GM12878 (cell line): ENCODE data around the gene RNLS. TPM values are rescaled to one million over a fixed set of nuclear protein-coding genes. Genes with fewer than 3 reads are reported as not detected.

Source experiments
- ATAC-seq: fragments of 200-7000 bp; cut with Tn5 transposase; 3 replicates; pipeline ENCODE4 v1.9.1; 2020; ENCODE audit warnings: mild to moderate bottlenecking, moderate library complexity
- BruUV-seq: library from RNA; stranded (reverse); fragments of 400-500 nt; replicated peaks from 2 replicates; lab custom pipeline; 2021; lab: Mats Ljungman, UMichigan
- CTCF ChIA-PET: fragments of 300-600 bp; sonication (Branson Sonifier 250); formaldehyde crosslinking; extraction: SDS; loops from one replicate; lab custom pipeline; 2021; ENCODE audit warnings: inconsistent platforms; lab: Yijun Ruan, JAX
- POLR2A ChIA-PET: fragments of 350-600 bp; formaldehyde crosslinking; extraction: SDS; loops from one replicate; lab custom pipeline; 2021; ENCODE audit warnings: inconsistent platforms; lab: Charles Lee
- RAD21 ChIA-PET: fragments of 300-600 bp; sonication (Branson Sonifier 250); formaldehyde crosslinking; loops from one replicate; lab custom pipeline; 2023; ENCODE audit warnings: antibody characterized with exemption; ENCODE audit not compliant: unreplicated experiment; lab: Charles Lee
- SMC1A ChIA-PET: fragments of 300-600 bp; sonication (Branson Sonifier 250); formaldehyde crosslinking; loops from one replicate; lab custom pipeline; 2023; ENCODE audit not compliant: unreplicated experiment, uncharacterized antibody; lab: Charles Lee
- DNase-seq: peaks from one replicate; pipeline ENCODE4 v3.0.0-alpha.2; 2011; ENCODE audit warnings: low read depth, low spot score
- FAIRE-seq: peaks from 3 replicates; lab custom pipeline; 2011; peaks lifted over from hg19 to GRCh38; lab: Jason Lieb, UNC
- H2AFZ ChIP-seq: 2 replicates; pipeline ENCODE4 v1.6.0; 2011; ENCODE audit warnings: low read depth, low read length, control low read depth; ENCODE audit not compliant: control insufficient read depth
- H3K27ac ChIP-seq: 2 replicates; pipeline ENCODE4 v1.5.1; 2011; ENCODE audit warnings: control low read depth; ENCODE audit not compliant: control insufficient read depth, insufficient read depth
- H3K27me3 ChIP-seq, 2 experiments: replicated peaks in 1 of 2; 2 replicates each; pipeline versions ENCODE4 v1.6.0 to v1.6.1; 2011; ENCODE audit warnings: low read length in 1 of 2; ENCODE audit not compliant: control insufficient read depth in 2 of 2, insufficient read depth in 2 of 2
- H3K36me3 ChIP-seq, 2 experiments: 2 replicates each; pipeline ENCODE4 v1.5.1; 2011; ENCODE audit warnings: low read length in 1 of 2; ENCODE audit not compliant: control insufficient read depth in 2 of 2, insufficient read depth in 2 of 2
- H3K4me1 ChIP-seq: 2 replicates; pipeline ENCODE4 v1.6.1; 2011; ENCODE audit warnings: mild to moderate bottlenecking, low read length, moderate library complexity, mixed read lengths; ENCODE audit not compliant: control insufficient read depth, insufficient read depth
- H3K4me2 ChIP-seq: 2 replicates; pipeline ENCODE4 v1.6.0; 2011; ENCODE audit warnings: control low read depth; ENCODE audit not compliant: control insufficient read depth, insufficient read depth
- H3K4me3 ChIP-seq: fragments of 200-600 bp; sonication (generic); 2 replicates; pipeline ENCODE4 v1.5.1; 2016
- H3K79me2 ChIP-seq: 2 replicates; pipeline ENCODE4 v1.6.0; 2011; ENCODE audit warnings: low read length; ENCODE audit not compliant: control insufficient read depth, insufficient read depth
- H3K9ac ChIP-seq: 2 replicates; pipeline ENCODE4 v1.8.0; 2011; ENCODE audit warnings: low read length, control low read depth, mixed read lengths; ENCODE audit not compliant: control insufficient read depth, insufficient read depth
- H3K9me3 ChIP-seq: replicated peaks from 3 replicates; pipeline ENCODE4 v1.5.1; 2011; ENCODE audit warnings: mild to moderate bottlenecking, low read length; ENCODE audit not compliant: control insufficient read depth, insufficient read depth
- H4K20me1 ChIP-seq: 2 replicates; pipeline ENCODE4 v1.6.0; 2011; ENCODE audit not compliant: control insufficient read depth, insufficient read depth
- ATF3 ChIP-seq: IDR thresholded peaks from 2 replicates; pipeline ENCODE4 v1.6.1; 2011; ENCODE audit warnings: low read depth, mild to moderate bottlenecking, low read length, moderate library complexity, borderline replicate concordance; ENCODE audit errors: extremely low read depth
- BCL3 ChIP-seq: IDR thresholded peaks from 2 replicates; pipeline ENCODE4 v1.6.1; 2011; ENCODE audit warnings: borderline replicate concordance, low read depth, mild to moderate bottlenecking, moderate library complexity, low read length; ENCODE audit not compliant: insufficient read depth, poor library complexity, severe bottlenecking
- CHD4 ChIP-seq: fragments of 200-600 bp; sonication (generic); IDR thresholded peaks from 2 replicates; pipeline ENCODE4 v1.6.1; 2016; ENCODE audit warnings: mild to moderate bottlenecking
- CREB1 ChIP-seq: IDR thresholded peaks from 2 replicates; pipeline ENCODE4 v1.6.1; 2012; ENCODE audit warnings: low read depth, mild to moderate bottlenecking, inconsistent platforms
- CREM ChIP-seq: IDR thresholded peaks from 2 replicates; pipeline ENCODE4 v1.6.1; 2014; ENCODE audit warnings: antibody characterized with exemption, low read depth
- FOXM1 ChIP-seq: IDR thresholded peaks from 2 replicates; pipeline ENCODE4 v1.6.1; 2012; ENCODE audit warnings: low read depth, mild to moderate bottlenecking, inconsistent platforms, low read length, moderate library complexity
- HCFC1 ChIP-seq: fragments of 150-350 bp; IDR thresholded peaks from 2 replicates; pipeline ENCODE4 v1.6.1; 2014; ENCODE audit warnings: low read length
- IKZF1 ChIP-seq: fragments of 450-650 bp; conservative IDR thresholded peaks from 2 replicates; pipeline ENCODE4 v1.6.1; 2017; ENCODE audit warnings: antibody characterized with exemption, mild to moderate bottlenecking
- KDM1A ChIP-seq: fragments of 200-600 bp; sonication (generic); IDR thresholded peaks from 2 replicates; pipeline ENCODE4 v1.6.1; 2016; ENCODE audit warnings: borderline replicate concordance
- MEF2B ChIP-seq: fragments of 450-650 bp; IDR thresholded peaks from 2 replicates; pipeline ENCODE4 v1.6.1; 2018; ENCODE audit warnings: mild to moderate bottlenecking, moderate library complexity; ENCODE audit not compliant: partially characterized antibody, poor library complexity, severe bottlenecking
- MLLT1 ChIP-seq: fragments of 450-650 bp; IDR thresholded peaks from 2 replicates; pipeline ENCODE4 v1.6.1; 2016; ENCODE audit warnings: mild to moderate bottlenecking
- MXI1 ChIP-seq: fragments of 150-350 bp; IDR thresholded peaks from 2 replicates; pipeline ENCODE4 v1.6.1; 2011; ENCODE audit warnings: low read depth, mild to moderate bottlenecking, inconsistent platforms, low read length, improper control_type of control experiment
- PAX8 ChIP-seq: fragments of 450-650 bp; IDR thresholded peaks from 2 replicates; pipeline ENCODE4 v1.6.1; 2017; ENCODE audit warnings: mild to moderate bottlenecking, moderate library complexity
- WRNIP1 ChIP-seq: IDR thresholded peaks from 2 replicates; pipeline ENCODE4 v1.6.1; 2011; ENCODE audit warnings: low read depth, low read length, improper control_type of control experiment, borderline replicate concordance
- ZNF24 ChIP-seq: fragments of 450-650 bp; IDR thresholded peaks from 2 replicates; pipeline ENCODE4 v1.6.1; 2017; ENCODE audit warnings: antibody characterized with exemption, mild to moderate bottlenecking
- WGBS: methylation state at CpG from one replicate; pipeline ENCODE4 v1.1.6; 2016; ENCODE audit warnings: low lambda C conversion rate; ENCODE audit not compliant: insufficient replicate concordance, insufficient coverage; ENCODE audit errors: missing lambda C conversion rate; 5-methylcytosine and 5-hydroxymethylcytosine counted together
- in situ Hi-C: fragments of 300-500 bp; cut with MboI; formaldehyde crosslinking; loops from 9 replicates; pipeline ENCODE4 v1.14.3; 2018; ENCODE audit warnings: mixed read lengths
- intact Hi-C: fragments of 100-400 bp; cut with micrococcal nuclease; formaldehyde crosslinking; loops from one replicate; pipeline ENCODE4 v1.14.2; 2022; ENCODE audit not compliant: unreplicated experiment
- polyA plus RNA-seq, 11 experiments: library from polyadenylated mRNA; depleted of rRNA in 4 of 11; unstranded in 6 of 11; stranded (reverse) in 5 of 11; fragments of >200 nt; fragmentation: Nextera tagmentation in 4 of 11; fragmentation: Illumina TruSeq in 1 of 11; extraction: Ambion mirVana in 4 of 11; extraction: Trizol in 1 of 11; gene quantifications; 1 replicate in 1 of 11; 2 replicates in 10 of 11; pipeline versions ENCODE4 v1.2.1 to v1.2.3, GENCODE V29; 2011 to 2016; ENCODE audit warnings: inconsistent platforms in 2 of 11, missing spikeins in 2 of 11, low read depth in 1 of 11
- total RNA-seq, 4 experiments: library from RNA; depleted of rRNA in 3 of 4; stranded (reverse); fragments of >200 nt in 3 of 4; fragmentation: Illumina TruSeq in 1 of 4; extraction: Trizol in 1 of 4; gene quantifications; 2 replicates each; pipeline versions ENCODE4 v1.2.1 to v1.2.3, GENCODE V29; 2013 to 2021
- TF ChIP-seq, protein P1 (sequence below): fragments of 450-650 bp; IDR thresholded peaks from 2 replicates; pipeline ENCODE4 v1.6.1; 2017; ENCODE audit warnings: low read depth, mild to moderate bottlenecking, moderate library complexity
- TF ChIP-seq, protein P2 (sequence below): fragments of 450-650 bp; IDR thresholded peaks from 2 replicates; pipeline ENCODE4 v1.6.1; 2017; ENCODE audit warnings: mild to moderate bottlenecking

RNLS gene
- total and polyA plus RNA-seq, 10 of the 15 experiments (the other 5 are each of a cell fraction or from before 2014, with no cell fraction given): 3.4 to 6.7 (median 4.6) TPM

DNA sequence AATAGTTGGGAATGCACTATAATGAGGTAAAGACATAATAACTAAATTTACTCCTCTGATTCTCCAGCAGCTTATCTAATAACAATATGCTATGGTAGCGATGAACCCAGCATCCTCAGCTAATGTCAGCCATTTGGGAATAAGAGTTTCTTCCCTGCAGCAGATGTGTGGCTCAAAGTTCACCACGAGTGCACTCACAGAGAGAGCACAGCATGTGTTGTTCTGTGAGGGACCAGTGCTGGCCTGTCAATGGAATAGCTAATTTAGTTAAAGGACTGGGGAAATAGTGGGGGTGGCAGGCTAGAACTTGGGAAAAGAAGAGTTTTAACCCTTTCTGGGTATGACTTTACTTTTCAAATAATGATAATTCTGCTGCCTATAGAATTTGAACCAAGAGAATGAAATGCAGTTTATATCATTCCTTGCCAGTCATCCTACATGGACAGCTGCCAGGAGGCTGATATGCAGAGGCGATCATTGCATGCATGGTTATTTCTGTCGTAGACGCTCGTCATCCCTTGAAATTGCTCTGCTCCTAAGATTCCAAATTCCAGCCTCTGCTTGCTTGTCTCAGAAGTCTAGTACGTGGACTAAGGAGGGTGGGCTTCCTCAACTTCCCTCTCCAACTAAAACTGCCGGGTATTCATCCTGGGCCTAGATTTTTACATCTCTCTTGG, 355.6 kb downstream of the RNLS start:
- POLR2A ChIA-PET: no interaction called here
- H3K4me2 ChIP-seq: no peak overlapping the region
- SMC1A ChIA-PET: interaction anchor here (0.7 to 0.8 kb wide), 2 partner anchors 165 to 180 kb away, joined by 3 read pairs; no protein-coding TSS in a partner anchor
- DNase-seq: no peak
- no peaks in the 10 kb centered on the region; a peak in 1 of 4 replicates for H3K36me3 ChIP-seq
- H2AFZ ChIP-seq: no peak overlapping the region
- RAD21 ChIA-PET: no interaction called here
- no peaks in the 10 kb centered on the region for H4K20me1 ChIP-seq
- no TSS peak for BruUV-seq
- intact Hi-C loops (no loop called here), in situ Hi-C loops (no loop called here)
- H3K4me1 ChIP-seq: no peaks in the 10 kb centered on the region
- no peak overlapping the region for H3K27ac ChIP-seq
- H3K4me3 ChIP-seq: no peak overlapping the region
- ATAC-seq: no peak
- no peak for FAIRE-seq
- no peak overlapping the region for H3K9ac ChIP-seq
- 91% methylated on average over 8 of the region's 8 CpGs for WGBS
- no peaks in the 10 kb centered on the region for H3K79me2 ChIP-seq
- no peaks in the 10 kb centered on the region; the same call in 2 of the 3 replicates for H3K9me3 ChIP-seq
- no peaks in the 10 kb centered on the region for H3K27me3 ChIP-seq
- CTCF ChIA-PET: no interaction called here
- TF ChIP-seq BCL3 (no peak), HCFC1 (no peak), WRNIP1 (no peak), MLLT1 (no peak), ATF3 (no peak), CREM (no peak), PAX8 (no peak), CREB1 (no peak), MEF2B (no peak), FOXM1 (no peak), KDM1A (no peak), MXI1 (no peak), ZNF24 (no peak), CHD4 (no peak), IKZF1 (no peak)
- TF ChIP-seq, protein P1, sequence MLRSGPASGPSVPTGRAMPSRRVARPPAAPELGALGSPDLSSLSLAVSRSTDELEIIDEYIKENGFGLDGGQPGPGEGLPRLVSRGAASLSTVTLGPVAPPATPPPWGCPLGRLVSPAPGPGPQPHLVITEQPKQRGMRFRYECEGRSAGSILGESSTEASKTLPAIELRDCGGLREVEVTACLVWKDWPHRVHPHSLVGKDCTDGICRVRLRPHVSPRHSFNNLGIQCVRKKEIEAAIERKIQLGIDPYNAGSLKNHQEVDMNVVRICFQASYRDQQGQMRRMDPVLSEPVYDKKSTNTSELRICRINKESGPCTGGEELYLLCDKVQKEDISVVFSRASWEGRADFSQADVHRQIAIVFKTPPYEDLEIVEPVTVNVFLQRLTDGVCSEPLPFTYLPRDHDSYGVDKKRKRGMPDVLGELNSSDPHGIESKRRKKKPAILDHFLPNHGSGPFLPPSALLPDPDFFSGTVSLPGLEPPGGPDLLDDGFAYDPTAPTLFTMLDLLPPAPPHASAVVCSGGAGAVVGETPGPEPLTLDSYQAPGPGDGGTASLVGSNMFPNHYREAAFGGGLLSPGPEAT: no peak
- TF ChIP-seq, protein P2, sequence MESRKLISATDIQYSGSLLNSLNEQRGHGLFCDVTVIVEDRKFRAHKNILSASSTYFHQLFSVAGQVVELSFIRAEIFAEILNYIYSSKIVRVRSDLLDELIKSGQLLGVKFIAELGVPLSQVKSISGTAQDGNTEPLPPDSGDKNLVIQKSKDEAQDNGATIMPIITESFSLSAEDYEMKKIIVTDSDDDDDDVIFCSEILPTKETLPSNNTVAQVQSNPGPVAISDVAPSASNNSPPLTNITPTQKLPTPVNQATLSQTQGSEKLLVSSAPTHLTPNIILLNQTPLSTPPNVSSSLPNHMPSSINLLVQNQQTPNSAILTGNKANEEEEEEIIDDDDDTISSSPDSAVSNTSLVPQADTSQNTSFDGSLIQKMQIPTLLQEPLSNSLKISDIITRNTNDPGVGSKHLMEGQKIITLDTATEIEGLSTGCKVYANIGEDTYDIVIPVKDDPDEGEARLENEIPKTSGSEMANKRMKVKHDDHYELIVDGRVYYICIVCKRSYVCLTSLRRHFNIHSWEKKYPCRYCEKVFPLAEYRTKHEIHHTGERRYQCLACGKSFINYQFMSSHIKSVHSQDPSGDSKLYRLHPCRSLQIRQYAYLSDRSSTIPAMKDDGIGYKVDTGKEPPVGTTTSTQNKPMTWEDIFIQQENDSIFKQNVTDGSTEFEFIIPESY: no peak
